ENCODE measurements around the gene CCNG1.
"Not testable (repeated sequence)": the region's sequence is repeated elsewhere in the genome, so short reads cannot be mapped to it uniquely, and the experiment has no call there.

CCNG1 gene

DNA sequence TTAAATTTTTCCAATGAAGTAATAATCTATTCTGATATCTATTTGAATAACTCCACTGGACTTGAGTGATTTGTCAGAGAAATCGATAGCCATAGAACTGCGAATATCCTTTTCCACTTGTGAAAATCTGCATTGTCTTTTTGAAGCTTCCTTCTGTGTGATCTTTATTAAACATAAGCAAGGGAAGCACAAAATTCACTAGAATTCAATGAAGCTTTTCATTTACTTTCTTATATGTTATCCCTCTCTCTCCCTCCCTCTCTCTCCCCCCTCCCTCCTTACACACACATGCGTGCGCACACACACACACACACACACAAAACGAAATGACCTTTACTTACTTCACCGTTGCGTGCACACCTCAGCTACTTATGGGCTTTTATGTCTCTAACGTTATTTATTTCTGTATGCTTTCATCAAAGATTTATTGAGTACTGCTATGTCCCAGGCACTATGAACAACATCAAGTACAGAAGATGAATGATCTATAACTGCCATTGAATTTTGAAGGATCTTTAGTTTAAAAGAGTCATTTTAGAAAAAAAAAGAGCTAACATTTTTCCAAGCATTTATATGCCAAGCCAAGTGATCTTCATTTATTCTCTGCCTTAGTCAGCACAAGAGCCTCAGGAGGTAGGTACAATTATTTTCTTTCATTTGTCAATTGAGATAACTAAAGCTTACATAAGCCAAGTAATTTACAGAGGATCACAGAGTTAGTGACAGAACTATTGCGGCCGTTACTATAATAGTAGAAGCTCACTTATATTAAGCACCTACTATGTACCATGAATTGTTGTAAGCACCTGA lies 32.8 kb upstream of the CCNG1 start:
- TF ChIP-seq CTCF (IDR thresholded peaks at IDR 0.05; ENCODE audit: insufficient read depth, low read depth, low read length, missing control alignments), result no peak
- no peak for DNase-seq (ENCODE audit: low read depth)
- H3K4me3 ChIP-seq (ENCODE audit: low read depth, low read length), result no peak overlapping the region

DNA sequence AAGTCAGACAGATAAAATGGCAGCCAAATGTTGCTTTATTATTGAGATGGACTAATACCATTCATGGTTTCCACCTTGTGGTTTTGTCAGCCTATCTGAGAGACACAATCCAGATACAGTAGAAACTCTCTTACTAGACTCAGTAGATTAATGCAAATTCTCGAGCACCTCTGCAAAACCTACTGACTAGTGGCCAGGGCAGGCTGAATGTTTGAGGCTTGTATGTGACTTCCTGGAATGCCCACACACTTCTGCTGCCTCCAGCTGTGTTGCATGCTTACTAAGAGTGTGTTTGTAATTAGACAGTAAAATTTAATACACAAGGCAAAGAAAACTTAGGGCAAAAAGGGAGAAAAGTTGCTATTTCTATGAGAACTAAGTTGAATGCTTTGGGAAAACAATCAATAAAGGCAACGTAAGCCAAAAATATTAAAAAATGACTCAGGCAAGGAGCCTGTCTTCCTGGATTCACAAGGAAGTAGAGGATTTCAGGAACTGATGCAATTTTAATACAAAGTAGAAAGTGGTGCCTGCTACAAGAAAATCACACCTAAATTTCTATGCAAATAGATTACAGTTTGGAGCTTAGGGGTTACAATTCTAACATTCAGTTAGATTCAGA lies 30.2 kb upstream of the CCNG1 start:
- DNase-seq (ENCODE audit: low read depth), result peak; percentile 70
- H3K4me3 ChIP-seq (ENCODE audit: low read depth, low read length), result no peak overlapping the region
- no peak for TF ChIP-seq CTCF (IDR thresholded peaks at IDR 0.05; ENCODE audit: insufficient read depth, low read depth, low read length, missing control alignments)

DNA sequence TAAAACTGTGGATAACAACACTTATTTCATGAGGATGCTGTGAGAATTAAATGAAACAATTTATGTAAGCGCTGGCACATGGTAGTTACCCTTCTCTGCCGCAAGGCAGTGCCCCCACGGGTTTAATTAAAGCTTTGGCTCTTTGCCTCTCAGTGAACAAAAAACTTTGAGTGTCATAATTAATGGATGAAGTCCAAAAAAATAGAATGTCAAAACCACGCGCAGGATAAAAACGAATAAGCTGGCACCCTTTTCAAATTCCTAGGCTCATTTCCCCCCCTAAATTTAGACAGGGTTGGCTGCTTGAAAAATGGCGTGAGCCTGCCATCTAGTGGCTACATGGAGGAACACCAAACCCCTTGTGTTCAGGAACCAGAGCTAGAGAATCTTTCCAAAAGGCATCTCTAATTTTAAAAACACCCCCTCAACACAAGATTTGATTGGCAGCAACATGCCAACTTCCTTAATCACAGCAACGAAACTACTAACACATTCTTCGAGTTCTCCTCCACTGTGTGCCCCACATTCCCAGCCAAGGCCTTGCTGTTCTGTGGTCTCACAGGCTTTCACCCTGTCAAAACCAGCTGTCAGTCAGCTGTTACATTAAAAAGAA lies 29.0 kb upstream of the CCNG1 start:
- DNase-seq (ENCODE audit: low read depth), result peak; percentile 69
- peak; percentile 84 for TF ChIP-seq CTCF (IDR thresholded peaks at IDR 0.05; ENCODE audit: insufficient read depth, low read depth, low read length, missing control alignments)
- no peak overlapping the region for H3K4me3 ChIP-seq (ENCODE audit: low read depth, low read length)

GRCh38 chr5:163409384-163409783 lies 28.0 kb upstream of the CCNG1 start:
- no peak overlapping the region for H3K4me3 ChIP-seq (ENCODE audit: low read depth, low read length)
- no peak for TF ChIP-seq CTCF (IDR thresholded peaks at IDR 0.05; ENCODE audit: insufficient read depth, low read depth, low read length, missing control alignments)
- no peak for DNase-seq (ENCODE audit: low read depth)

- TF ChIP-seq CTCF (IDR thresholded peaks at IDR 0.05; ENCODE audit: insufficient read depth, low read depth, low read length, missing control alignments), result no peak
- H3K4me3 ChIP-seq (ENCODE audit: low read depth, low read length), result no peak overlapping the region
- DNase-seq (ENCODE audit: low read depth), result peak; percentile 47
Measured at GRCh38 chr5:163410505-163410904, 26.9 kb upstream of the CCNG1 start.

GRCh38 chr5:163415673-163416072 lies 21.7 kb upstream of the CCNG1 start:
- H3K4me3 ChIP-seq (ENCODE audit: low read depth, low read length), result not testable (repeated sequence)

DNA sequence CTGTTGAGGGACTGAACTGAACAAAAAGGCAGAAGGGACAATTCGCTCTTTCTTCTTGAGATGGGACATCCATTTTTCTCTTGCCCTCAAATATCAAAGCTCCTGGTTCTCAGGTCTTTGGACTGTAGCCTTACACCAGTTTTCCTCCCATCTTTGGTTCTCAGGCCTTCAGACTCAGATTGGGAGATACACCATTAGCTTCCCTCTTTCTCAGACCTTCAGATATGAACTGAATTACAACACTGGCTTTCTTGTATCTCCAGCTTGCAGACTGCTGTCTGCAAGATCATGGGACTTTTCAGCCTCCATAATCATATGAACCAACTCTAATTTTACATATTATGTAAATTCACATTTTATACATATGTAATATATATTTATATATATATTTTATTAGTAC lies 12.6 kb upstream of the CCNG1 start:
- DNase-seq (ENCODE audit: low read depth), result no peak
- H3K4me3 ChIP-seq (ENCODE audit: low read depth, low read length), result no peak overlapping the region
- TF ChIP-seq CTCF (IDR thresholded peaks at IDR 0.05; ENCODE audit: insufficient read depth, low read depth, low read length, missing control alignments), result no peak

More at GRCh38 chr5:163415673-163416072, 21.7 kb upstream of the CCNG1 start:
- not testable (repeated sequence) for DNase-seq (ENCODE audit: low read depth)

GRCh38 chr5:163426128-163426527 lies 11.3 kb upstream of the CCNG1 start:
- DNase-seq (ENCODE audit: low read depth); H3K4me3 ChIP-seq (ENCODE audit: low read depth, low read length): not testable (repeated sequence)
